HCT116 (cell line): ENCODE data around the gene ERI2. TPM values are rescaled to one million over a fixed set of nuclear protein-coding genes. Genes with fewer than 3 reads are reported as not detected.

Experiments used
- ATAC-seq: fragments of 200-7000 bp; cut with Tn5 transposase; 2 replicates; pipeline ENCODE4 v1.9.1; 2020; ENCODE audit warnings: mild to moderate bottlenecking, moderate library complexity
- BruUV-seq: library from RNA; stranded (reverse); fragments of 400-500 nt; replicated peaks from 2 replicates; lab custom pipeline; 2021; lab: Mats Ljungman, UMichigan
- CTCF ChIA-PET: fragments of 300-600 bp; sonication (Branson Sonifier 250); formaldehyde crosslinking; loops from one replicate; lab custom pipeline; 2021; ENCODE audit warnings: antibody characterized with exemption; lab: Charles Lee
- POLR2A ChIA-PET: fragments of 300-600, 350-600 bp; sonication (Branson Sonifier 250); formaldehyde crosslinking; loops from one replicate; lab custom pipeline; 2021; ENCODE audit warnings: antibody characterized with exemption; lab: Charles Lee
- RAD21 ChIA-PET, 2 experiments: fragments of 300-600 bp; sonication (Branson Sonifier 250); formaldehyde crosslinking; loops; one replicate each; lab custom pipeline; 2023; ENCODE audit warnings: low total read pairs in 2 of 2; ENCODE audit not compliant: uncharacterized antibody in 2 of 2, unreplicated experiment in 2 of 2, low non-redundant PET in 1 of 2; lab: Charles Lee
- DNase-seq: peaks from one replicate; pipeline ENCODE4 v3.0.0-alpha.2; 2010; ENCODE audit warnings: low read depth, low spot score
- H2AFZ ChIP-seq: fragments of 200-600 bp; shearing (Covaris generic), sonication (generic); 2 replicates; pipeline ENCODE4 v1.6.1; 2017; ENCODE audit warnings: low read depth, mixed run types, mixed read lengths, antibody characterized with exemption, low read length; ENCODE audit not compliant: poor library complexity, severe bottlenecking
- H3K27ac ChIP-seq: 2 replicates; pipeline ENCODE4 v1.5.1; 2012; ENCODE audit warnings: low read depth, low read length
- H3K27me3 ChIP-seq: fragments of 200-600 bp; sonication (generic); 2 replicates; pipeline ENCODE4 v1.6.1; 2016; ENCODE audit warnings: mixed run types, low read length, mixed read lengths; ENCODE audit not compliant: insufficient read depth
- H3K36me3 ChIP-seq, 2 experiments: fragments of 200-500 bp in 1 of 2; fragments of 200-600 bp in 1 of 2; sonication (Bioruptor generic) in 1 of 2; sonication (generic) in 1 of 2; 2 replicates each; pipeline versions ENCODE4 v1.5.1 to v1.6.1; 2014 to 2016; ENCODE audit warnings: low read length in 2 of 2, inconsistent platforms in 1 of 2, mixed read lengths in 1 of 2, mixed run types in 1 of 2; ENCODE audit not compliant: insufficient read depth in 2 of 2, control insufficient read depth in 1 of 2
- H3K4me1 ChIP-seq, 2 experiments: fragments of 200-600 bp in 1 of 2; sonication (generic) in 1 of 2; 2 replicates each; pipeline versions ENCODE4 v1.5.1 to v1.6.1; 2012 to 2017; ENCODE audit warnings: low read length in 2 of 2, inconsistent platforms in 1 of 2, mild to moderate bottlenecking in 1 of 2, mixed read lengths in 1 of 2, mixed run types in 1 of 2, moderate library complexity in 1 of 2; ENCODE audit not compliant: insufficient read depth in 2 of 2, control insufficient read depth in 1 of 2
- H3K4me2 ChIP-seq: fragments of 200-600 bp; sonication (generic); 2 replicates; pipeline ENCODE4 v1.6.1; 2017; ENCODE audit warnings: mixed run types, low read length, mixed read lengths
- H3K4me3 ChIP-seq, 2 experiments: fragments of 200-600 bp in 1 of 2; sonication (generic) in 1 of 2; replicated peaks in 1 of 2; 2 replicates each; pipeline ENCODE4 v1.5.1; 2011 to 2016; ENCODE audit warnings: low read length in 2 of 2, control low read depth in 1 of 2, low read depth in 1 of 2, mild to moderate bottlenecking in 1 of 2, mixed read lengths in 1 of 2, mixed run types in 1 of 2
- H3K79me2 ChIP-seq: fragments of 200-600 bp; sonication (generic); 2 replicates; pipeline ENCODE4 v1.6.1; 2017; ENCODE audit warnings: mild to moderate bottlenecking, mixed run types, low read length, moderate library complexity, mixed read lengths; ENCODE audit not compliant: insufficient read depth
- H3K9ac ChIP-seq: fragments of 200-600 bp; sonication (generic); 2 replicates; pipeline ENCODE4 v1.6.1; 2016; ENCODE audit warnings: low read length, mixed read lengths
- H3K9me2 ChIP-seq: fragments of 200-600 bp; sonication (generic), shearing (Covaris generic); 2 replicates; pipeline ENCODE4 v1.6.1; 2017; ENCODE audit warnings: mixed run types, mild to moderate bottlenecking, moderate library complexity; ENCODE audit not compliant: insufficient read depth
- H3K9me3 ChIP-seq, 2 experiments: fragments of 200-500 bp in 1 of 2; fragments of 200-600 bp in 1 of 2; sonication (Bioruptor generic) in 1 of 2; sonication (generic) in 1 of 2; 2 replicates each; pipeline ENCODE4 v1.6.1; 2014 to 2017; ENCODE audit warnings: low read length in 2 of 2, mixed read lengths in 2 of 2, inconsistent platforms in 1 of 2, low read depth in 1 of 2, mild to moderate bottlenecking in 1 of 2, mixed run types in 1 of 2, moderate library complexity in 1 of 2; ENCODE audit not compliant: control insufficient read depth in 1 of 2, insufficient read depth in 1 of 2
- H4K20me1 ChIP-seq: fragments of 200-600 bp; sonication (generic), shearing (Covaris generic); 2 replicates; pipeline ENCODE4 v1.6.1; 2017; ENCODE audit warnings: mixed run types, mild to moderate bottlenecking, moderate library complexity; ENCODE audit not compliant: insufficient read depth
- CBX3 ChIP-seq: IDR thresholded peaks from 2 replicates; pipeline ENCODE4 v1.6.1; 2012; ENCODE audit warnings: low read depth
- CEBPB ChIP-seq: IDR thresholded peaks from 2 replicates; pipeline ENCODE4 v1.6.1; 2012; ENCODE audit warnings: low read depth
- EGR1 ChIP-seq: IDR thresholded peaks from 2 replicates; pipeline ENCODE4 v1.6.1; 2012; ENCODE audit warnings: low read depth
- EZH2 ChIP-seq: fragments of 200-600 bp; sonication (generic); IDR thresholded peaks from 2 replicates; pipeline ENCODE4 v1.6.1; 2017; ENCODE audit warnings: antibody characterized with exemption, mixed run types
- FOSL1 ChIP-seq: IDR thresholded peaks from 2 replicates; pipeline ENCODE4 v1.6.1; 2012; ENCODE audit warnings: low read depth
- POLR2AphosphoS5 ChIP-seq: IDR thresholded peaks from 2 replicates; pipeline ENCODE4 v1.6.1; 2011; ENCODE audit warnings: mild to moderate bottlenecking, low read depth, low read length, moderate library complexity
- RAD21 ChIP-seq: IDR thresholded peaks from 2 replicates; pipeline ENCODE4 v1.6.1; 2012; ENCODE audit warnings: low read depth, mild to moderate bottlenecking
- SP1 ChIP-seq: IDR thresholded peaks from 2 replicates; pipeline ENCODE4 v1.6.1; 2012; ENCODE audit warnings: low read depth
- SRF ChIP-seq: IDR thresholded peaks from 2 replicates; pipeline ENCODE4 v1.6.1; 2012; ENCODE audit warnings: low read depth
- YY1 ChIP-seq: IDR thresholded peaks from 2 replicates; pipeline ENCODE4 v1.6.1; 2011; ENCODE audit warnings: low read length, low read depth, moderate library complexity, mild to moderate bottlenecking; ENCODE audit not compliant: insufficient replicate concordance; ENCODE audit errors: extremely low read depth
- ZFX ChIP-seq: fragments of 450-650 bp; IDR thresholded peaks from 2 replicates; pipeline ENCODE4 v1.6.1; 2017
- ZNF274 ChIP-seq: fragments of 200-500 bp; sonication (Bioruptor generic); IDR thresholded peaks from 2 replicates; pipeline ENCODE4 v1.6.1; 2014; ENCODE audit warnings: mild to moderate bottlenecking, low read depth, low read length, inconsistent platforms
- intact Hi-C: fragments of 100-400 bp; cut with micrococcal nuclease; formaldehyde crosslinking; loops from 2 replicates; pipeline ENCODE4 v1.10.0; 2022
- total RNA-seq: library from RNA; stranded (reverse); gene quantifications from one replicate; pipeline ENCODE4 v1.2.1, GENCODE V29; 2021; ENCODE audit not compliant: unreplicated experiment
- TF ChIP-seq, protein P1 (sequence below): IDR thresholded peaks from 2 replicates; pipeline ENCODE4 v1.6.1; 2012
- TF ChIP-seq, protein P2 (sequence below): IDR thresholded peaks from 2 replicates; pipeline ENCODE4 v1.6.1; 2012
- TF ChIP-seq, protein P3 (sequence below): IDR thresholded peaks from 2 replicates; pipeline ENCODE4 v1.6.1; 2012; ENCODE audit warnings: low read depth

ERI2 gene
- total RNA-seq, 1 experiment from 2014 or later: 42.1 TPM

DNA sequence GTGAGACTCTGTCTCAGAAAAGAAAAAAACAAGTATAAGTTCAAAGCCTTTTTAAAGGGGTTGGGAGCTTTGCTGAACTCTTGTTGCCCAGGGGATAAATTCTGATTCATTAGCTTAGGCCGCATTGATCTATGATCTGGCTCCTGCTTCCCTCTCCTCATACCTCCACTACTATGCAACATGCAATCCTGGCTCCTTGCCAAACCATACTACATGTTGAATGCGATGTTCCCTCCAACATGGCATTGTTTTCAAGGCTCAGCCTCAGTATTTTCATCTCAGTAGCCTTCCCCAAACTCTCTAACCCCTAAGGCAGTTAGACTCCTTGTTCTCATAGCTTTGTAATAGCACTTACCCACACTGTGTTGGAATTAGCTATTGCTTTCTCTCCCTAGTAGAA is 6.2 kb upstream of the ERI2 start:
- POLR2A ChIA-PET: no interaction called here
- H3K79me2 ChIP-seq: peaks cover 7% of the 10 kb centered on the region
- no peak for DNase-seq

DNA sequence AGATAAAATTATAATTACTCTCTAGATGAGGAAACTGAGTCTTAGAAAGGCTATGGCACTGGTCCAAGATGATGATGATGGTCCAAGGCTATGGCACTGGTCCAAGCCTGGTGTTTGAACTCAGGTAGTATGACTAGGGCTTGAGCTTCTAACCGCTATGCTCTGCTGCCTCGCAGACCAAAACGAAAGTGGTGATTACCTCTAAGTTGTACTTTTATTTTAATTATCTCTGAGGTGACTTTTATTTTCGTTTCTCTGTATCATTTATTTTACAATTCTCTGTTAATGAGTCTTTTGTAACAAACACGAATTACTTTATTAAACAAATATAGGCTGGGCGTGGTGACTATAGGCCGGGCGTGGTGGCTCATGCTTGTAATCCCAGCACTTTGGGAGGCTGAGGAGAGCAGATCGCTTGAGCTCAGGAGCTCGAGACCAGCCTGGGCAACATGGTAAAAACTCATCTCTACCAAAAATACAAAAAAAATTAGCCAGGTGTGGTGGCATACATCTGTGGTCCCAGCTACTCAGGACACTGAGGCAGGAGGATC is 5.7 kb upstream of the ERI2 start:
- intact Hi-C loops: no loop called here
- ATAC-seq (no peak), DNase-seq (no peak)
- no peaks in the 10 kb centered on the region for H3K27me3 ChIP-seq
- H3K36me3 ChIP-seq: peaks cover 2 to 4% of the 10 kb centered on the region in 2 experiments; a peak in 1 of 4 replicates
- H3K79me2 ChIP-seq: peaks cover 11% of the 10 kb centered on the region
- H3K27ac ChIP-seq: no peak overlapping the region
- ChIA-PET POLR2A (no interaction called here), RAD21 (no interaction called here), CTCF (no interaction called here)
- peaks cover 8 to 11% of the 10 kb centered on the region in 2 experiments for H3K4me1 ChIP-seq
- H2AFZ ChIP-seq: no peak overlapping the region
- H4K20me1 ChIP-seq: no peaks in the 10 kb centered on the region
- no TSS peak for BruUV-seq
- H3K9me2 ChIP-seq: no peaks in the 10 kb centered on the region
- H3K4me2 ChIP-seq: no peak overlapping the region
- TF ChIP-seq YY1: no peak
- TF ChIP-seq EZH2: no peak
- TF ChIP-seq, protein P1, sequence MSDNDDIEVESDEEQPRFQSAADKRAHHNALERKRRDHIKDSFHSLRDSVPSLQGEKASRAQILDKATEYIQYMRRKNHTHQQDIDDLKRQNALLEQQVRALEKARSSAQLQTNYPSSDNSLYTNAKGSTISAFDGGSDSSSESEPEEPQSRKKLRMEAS: no peak
- no peak for TF ChIP-seq ZFX
- no peak for TF ChIP-seq ZNF274
- TF ChIP-seq RAD21: no peak
- no peak for TF ChIP-seq EGR1
- TF ChIP-seq, protein P2, sequence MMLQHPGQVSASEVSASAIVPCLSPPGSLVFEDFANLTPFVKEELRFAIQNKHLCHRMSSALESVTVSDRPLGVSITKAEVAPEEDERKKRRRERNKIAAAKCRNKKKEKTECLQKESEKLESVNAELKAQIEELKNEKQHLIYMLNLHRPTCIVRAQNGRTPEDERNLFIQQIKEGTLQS: no peak
- TF ChIP-seq POLR2AphosphoS5: no peak
- TF ChIP-seq, protein P3, sequence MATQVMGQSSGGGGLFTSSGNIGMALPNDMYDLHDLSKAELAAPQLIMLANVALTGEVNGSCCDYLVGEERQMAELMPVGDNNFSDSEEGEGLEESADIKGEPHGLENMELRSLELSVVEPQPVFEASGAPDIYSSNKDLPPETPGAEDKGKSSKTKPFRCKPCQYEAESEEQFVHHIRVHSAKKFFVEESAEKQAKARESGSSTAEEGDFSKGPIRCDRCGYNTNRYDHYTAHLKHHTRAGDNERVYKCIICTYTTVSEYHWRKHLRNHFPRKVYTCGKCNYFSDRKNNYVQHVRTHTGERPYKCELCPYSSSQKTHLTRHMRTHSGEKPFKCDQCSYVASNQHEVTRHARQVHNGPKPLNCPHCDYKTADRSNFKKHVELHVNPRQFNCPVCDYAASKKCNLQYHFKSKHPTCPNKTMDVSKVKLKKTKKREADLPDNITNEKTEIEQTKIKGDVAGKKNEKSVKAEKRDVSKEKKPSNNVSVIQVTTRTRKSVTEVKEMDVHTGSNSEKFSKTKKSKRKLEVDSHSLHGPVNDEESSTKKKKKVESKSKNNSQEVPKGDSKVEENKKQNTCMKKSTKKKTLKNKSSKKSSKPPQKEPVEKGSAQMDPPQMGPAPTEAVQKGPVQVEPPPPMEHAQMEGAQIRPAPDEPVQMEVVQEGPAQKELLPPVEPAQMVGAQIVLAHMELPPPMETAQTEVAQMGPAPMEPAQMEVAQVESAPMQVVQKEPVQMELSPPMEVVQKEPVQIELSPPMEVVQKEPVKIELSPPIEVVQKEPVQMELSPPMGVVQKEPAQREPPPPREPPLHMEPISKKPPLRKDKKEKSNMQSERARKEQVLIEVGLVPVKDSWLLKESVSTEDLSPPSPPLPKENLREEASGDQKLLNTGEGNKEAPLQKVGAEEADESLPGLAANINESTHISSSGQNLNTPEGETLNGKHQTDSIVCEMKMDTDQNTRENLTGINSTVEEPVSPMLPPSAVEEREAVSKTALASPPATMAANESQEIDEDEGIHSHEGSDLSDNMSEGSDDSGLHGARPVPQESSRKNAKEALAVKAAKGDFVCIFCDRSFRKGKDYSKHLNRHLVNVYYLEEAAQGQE: no peak
- TF ChIP-seq CBX3: no peak
- TF ChIP-seq FOSL1: no peak
- no peak overlapping the region for H3K4me3 ChIP-seq
- no peaks in the 10 kb centered on the region for H3K9me3 ChIP-seq
- no peak overlapping the region for H3K9ac ChIP-seq

More for the DNA sequence above, 6.2 kb upstream of the ERI2 start:
- H3K4me2 ChIP-seq: no peak overlapping the region
- peaks cover 2 to 7% of the 10 kb centered on the region in 2 experiments; a peak in 2 of 4 replicates for H3K36me3 ChIP-seq
- no peaks in the 10 kb centered on the region for H3K27me3 ChIP-seq
- H3K9ac ChIP-seq: no peak overlapping the region
- no peak overlapping the region for H3K4me3 ChIP-seq
- intact Hi-C loops: no loop called here
- RAD21 ChIA-PET: no interaction called here
- H2AFZ ChIP-seq: no peak overlapping the region
- no peaks in the 10 kb centered on the region for H3K9me2 ChIP-seq
- H4K20me1 ChIP-seq: no peaks in the 10 kb centered on the region
- ATAC-seq: no peak
- H3K4me1 ChIP-seq: peaks cover 8 to 9% of the 10 kb centered on the region in 2 experiments
- no TSS peak for BruUV-seq
- no peaks in the 10 kb centered on the region for H3K9me3 ChIP-seq
- CTCF ChIA-PET: no interaction called here
- H3K27ac ChIP-seq: no peak overlapping the region
- TF ChIP-seq CBX3 (no peak), CEBPB (no peak), EZH2 (no peak), SRF (no peak), SP1 (no peak)
